LHCN-M2 (cell line): ENCODE measurements around the gene DBET. TPM values are rescaled to one million over a fixed set of nuclear protein-coding genes. Genes with fewer than 3 reads are reported as not detected.

Experiments used
- total RNA-seq: library from RNA; depleted of rRNA; stranded (reverse); fragments of >200 nt; gene quantifications from 2 replicates; pipeline ENCODE4 v1.2.3, GENCODE V29; 2014; rRNA removed

DBET gene
- total RNA-seq, 1 experiment from 2014 or later: not detected

Other genes starting within 250 kb of the DBET start
- 47.4 and 57.1 TPM in 2 replicates for gene FRG1, start 123.6 kb upstream of the DBET start, total RNA-seq
- gene FRG2, start 37.2 kb upstream of the DBET start, total RNA-seq: not detected in 2 replicates
- not detected in 2 replicates for gene DUX4, start 109.3 kb downstream of the DBET start, total RNA-seq